K562 (cell line): ENCODE data around the gene DACT1. TPM values are rescaled to one million over a fixed set of nuclear protein-coding genes. Genes with fewer than 3 reads are reported as not detected.

Experiments
- ATAC-seq: fragments of 200-7000 bp; cut with Tn5 transposase; 3 replicates; pipeline ENCODE4 v1.9.1; 2020; ENCODE audit warnings: moderate library complexity
- BruUV-seq: library from RNA; stranded (reverse); fragments of 400-500 nt; replicated peaks from 2 replicates; lab custom pipeline; 2021; lab: Mats Ljungman, UMichigan
- CTCF ChIA-PET: fragments of 300-600 bp; formaldehyde crosslinking; extraction: SDS; loops from one replicate; lab custom pipeline; 2021; ENCODE audit warnings: low intra/inter-chr PET ratio; lab: Yijun Ruan, JAX
- POLR2A ChIA-PET: fragments of 300-600, 350-650 bp; sonication (Branson Sonifier 250); formaldehyde crosslinking; extraction: SDS; loops from one replicate; lab custom pipeline; 2021; ENCODE audit warnings: antibody characterized with exemption, inconsistent platforms; lab: Yijun Ruan, JAX
- DNase-seq, 4 experiments: peaks; one replicate each; pipeline versions ENCODE4 v3.0.0 to v3.0.0-alpha.2; 2011 to 2018; ENCODE audit warnings: low spot score in 3 of 4, mixed read lengths in 3 of 4; ENCODE audit errors: extremely low read depth in 1 of 4
- FAIRE-seq: peaks from 2 replicates; lab custom pipeline; 2011; peaks lifted over from hg19 to GRCh38; lab: Jason Lieb, UNC
- H2AFZ ChIP-seq: 2 replicates; pipeline ENCODE4 v1.6.0; 2011; ENCODE audit warnings: low read depth, low read length, control low read depth, inconsistent platforms
- H3K27ac ChIP-seq: fragments of 200-600 bp; 3 replicates; pipeline ENCODE4 v1.8.0; 2011; ENCODE audit warnings: low read depth, mild to moderate bottlenecking, control low read depth, inconsistent platforms, low read length, moderate library complexity, mixed read lengths; ENCODE audit errors: extremely low read depth
- H3K27me3 ChIP-seq, 2 experiments: fragments of 300-600 bp in 1 of 2; 2 replicates in 1 of 2; 3 replicates in 1 of 2; pipeline versions ENCODE4 v1.6.0 to v1.8.0; 2011; ENCODE audit warnings: inconsistent platforms in 2 of 2, low read length in 2 of 2, mild to moderate bottlenecking in 1 of 2, mixed read lengths in 1 of 2, moderate library complexity in 1 of 2; ENCODE audit not compliant: control insufficient read depth in 2 of 2, insufficient read depth in 2 of 2
- H3K36me3 ChIP-seq: fragments of 300-600 bp; 3 replicates; pipeline ENCODE4 v1.8.0; 2011; ENCODE audit warnings: mild to moderate bottlenecking, low read length, inconsistent platforms; ENCODE audit not compliant: control insufficient read depth, insufficient read depth
- H3K4me1 ChIP-seq, 2 experiments: fragments of 200-600 bp in 1 of 2; replicated peaks in 1 of 2; 2 replicates in 1 of 2; 3 replicates in 1 of 2; pipeline versions ENCODE4 v1.5.1 to v1.8.0; 2011; ENCODE audit warnings: inconsistent platforms in 2 of 2, low read length in 2 of 2, mild to moderate bottlenecking in 1 of 2, mixed read lengths in 1 of 2, moderate library complexity in 1 of 2; ENCODE audit not compliant: control insufficient read depth in 2 of 2, insufficient read depth in 2 of 2
- H3K4me2 ChIP-seq: 2 replicates; pipeline ENCODE4 v1.6.1; 2011; ENCODE audit warnings: low read length, control low read depth, inconsistent platforms, mixed read lengths; ENCODE audit not compliant: insufficient read depth
- H3K4me3 ChIP-seq: fragments of 200-600 bp; sonication (generic), shearing (Covaris generic); 2 replicates; pipeline ENCODE4 v1.5.1; 2016; ENCODE audit warnings: control low read depth, inconsistent platforms
- H3K79me2 ChIP-seq: fragments of 200-600 bp; 3 replicates; pipeline ENCODE4 v1.8.0; 2011; ENCODE audit warnings: low read length, inconsistent platforms; ENCODE audit not compliant: control insufficient read depth, insufficient read depth
- H3K9ac ChIP-seq, 2 experiments: 2 replicates each; pipeline versions ENCODE4 v1.6.0 to v1.6.1; 2011; ENCODE audit warnings: low read depth in 2 of 2, low read length in 2 of 2, control low read depth in 1 of 2, inconsistent platforms in 1 of 2, mild to moderate bottlenecking in 1 of 2, mixed read lengths in 1 of 2; ENCODE audit not compliant: insufficient read depth in 1 of 2
- H3K9me1 ChIP-seq: one replicate; pipeline ENCODE4 v1.6.0; 2011; ENCODE audit warnings: inconsistent platforms, mild to moderate bottlenecking, low read length, moderate library complexity; ENCODE audit not compliant: control insufficient read depth, insufficient read depth
- H3K9me3 ChIP-seq: replicated peaks from 2 replicates; pipeline ENCODE4 v1.5.1; 2011; ENCODE audit warnings: low read depth, low read length, inconsistent platforms; ENCODE audit not compliant: control insufficient read depth, insufficient read depth
- H4K20me1 ChIP-seq: replicated peaks from 2 replicates; pipeline ENCODE4 v1.6.1; 2011; ENCODE audit warnings: low read length, inconsistent platforms, mixed read lengths; ENCODE audit not compliant: control insufficient read depth, insufficient read depth
- GTF3C2 ChIP-seq: IDR thresholded peaks from 3 replicates; pipeline ENCODE4 v1.6.1; 2011; ENCODE audit warnings: borderline replicate concordance, mild to moderate bottlenecking, moderate library complexity; ENCODE audit not compliant: insufficient read length; ENCODE audit errors: extremely low read depth
- HDAC8 ChIP-seq: fragments of 450-650 bp; IDR thresholded peaks from 2 replicates; pipeline ENCODE4 v1.6.1; 2016; ENCODE audit warnings: mild to moderate bottlenecking, missing genetic modification characterization, moderate library complexity, missing compliant biosample characterization
- IRF2 ChIP-seq: sonication (generic); formaldehyde crosslinking; IDR thresholded peaks from 2 replicates; pipeline ENCODE4 v1.8.1; 2022; ENCODE audit warnings: mild to moderate bottlenecking, missing genetic modification reagents
- MED1 ChIP-seq: sonication (generic); formaldehyde crosslinking; IDR thresholded peaks from 2 replicates; pipeline ENCODE4 v1.8.1; 2023; ENCODE audit warnings: missing genetic modification reagents, borderline replicate concordance
- NFYB ChIP-seq: IDR thresholded peaks from 2 replicates; pipeline ENCODE4 v1.6.1; 2011; ENCODE audit warnings: mild to moderate bottlenecking, moderate library complexity; ENCODE audit not compliant: insufficient read length; ENCODE audit errors: extremely low read depth
- NUFIP1 ChIP-seq: fragments of 450-650 bp; IDR thresholded peaks from 2 replicates; pipeline ENCODE4 v1.6.1; 2018; ENCODE audit not compliant: partially characterized antibody
- RB1 ChIP-seq: fragments of 450-650 bp; IDR thresholded peaks from 2 replicates; pipeline ENCODE4 v1.6.1; 2017; ENCODE audit warnings: low read depth, mild to moderate bottlenecking
- SMARCB1 ChIP-seq: IDR thresholded peaks from 2 replicates; pipeline ENCODE4 v1.6.1; 2011; ENCODE audit warnings: improper control_type of control experiment, low read depth; ENCODE audit not compliant: insufficient read length
- ZBTB2 ChIP-seq: fragments of 450-650 bp; IDR thresholded peaks from 2 replicates; pipeline ENCODE4 v1.6.1; 2016; ENCODE audit warnings: antibody characterized with exemption
- ZNF316 ChIP-seq: fragments of 450-650 bp; IDR thresholded peaks from 2 replicates; pipeline ENCODE4 v1.6.1; 2016
- ZNF717 ChIP-seq: fragments of 250-450 bp; sonication (Bioruptor Pico); IDR thresholded peaks from 2 replicates; pipeline ENCODE4 v1.5.0; 2021
- WGBS: fragments of 100-300 bp; shearing (Covaris generic); methylation state at CpG from one replicate; pipeline ENCODE4 v1.1.6; 2016; ENCODE audit warnings: low coverage, mixed read lengths; ENCODE audit not compliant: insufficient coverage; ENCODE audit errors: missing lambda C conversion rate; 5-methylcytosine and 5-hydroxymethylcytosine counted together
- in situ Hi-C: fragments of 300-500 bp; cut with MboI; formaldehyde crosslinking; loops from 4 replicates; pipeline ENCODE4 v1.15.0; 2018; ENCODE audit warnings: inconsistent platforms, mixed read lengths
- intact Hi-C: fragments of 100-400 bp; cut with micrococcal nuclease; formaldehyde crosslinking; loops from 2 replicates; pipeline ENCODE4 v1.14.2; 2022
- polyA plus RNA-seq, 8 experiments: library from polyadenylated mRNA; depleted of rRNA in 4 of 8; stranded (reverse) in 5 of 8; unstranded in 3 of 8; fragments of >200 nt; fragmentation: Nextera tagmentation in 2 of 8; fragmentation: Illumina TruSeq in 1 of 8; extraction: Ambion mirVana in 2 of 8; extraction: Trizol in 1 of 8; gene quantifications; 2 replicates each; pipeline versions ENCODE4 v1.2.1 to v1.2.3, GENCODE V29; 2011 to 2014; ENCODE audit warnings: inconsistent platforms in 1 of 8, missing spikeins in 1 of 8
- total RNA-seq, 7 experiments: library from RNA; depleted of rRNA in 6 of 7; stranded (reverse); fragments of >200 nt in 6 of 7; fragmentation: Illumina TruSeq in 2 of 7; extraction: Trizol in 2 of 7; gene quantifications; 2 replicates each; pipeline versions ENCODE4 v1.2.1 to v1.2.3, GENCODE V29; 2011 to 2021; ENCODE audit warnings: low replicate concordance in 1 of 7
- TF ChIP-seq, protein P1 (sequence below), 2 experiments: fragments of 450-650 bp in 1 of 2; IDR thresholded peaks; 2 replicates each; pipeline ENCODE4 v1.6.1; 2011 to 2017; ENCODE audit warnings: low read depth in 2 of 2, antibody characterized with exemption in 1 of 2, borderline replicate concordance in 1 of 2, low read length in 1 of 2, mild to moderate bottlenecking in 1 of 2, mixed read lengths in 1 of 2; ENCODE audit not compliant: control insufficient read depth in 1 of 2

Gene DACT1
- total and polyA plus RNA-seq, 9 of the 15 experiments (the other 6 are each of a cell fraction or from before 2014, with no cell fraction given), result 0.07 to 0.30 (median 0.13) TPM

- FAIRE-seq (no peak), ATAC-seq (no peak), DNase-seq (no peak)
- no peaks in the 10 kb centered on the region for H3K9me3 ChIP-seq
- H3K27ac ChIP-seq, result no peak overlapping the region
- H3K4me2 ChIP-seq, result no peak overlapping the region
- no peaks in the 10 kb centered on the region for H3K9me1 ChIP-seq
- no peak overlapping the region for H2AFZ ChIP-seq
- no peaks in the 10 kb centered on the region for H3K79me2 ChIP-seq
- H3K4me3 ChIP-seq, result no peak overlapping the region
- no peaks in the 10 kb centered on the region for H4K20me1 ChIP-seq
- 0% methylated on average over 1 of the region's 1 CpG for WGBS
- no peak overlapping the region for H3K9ac ChIP-seq
- no peaks in the 10 kb centered on the region for H3K36me3 ChIP-seq
- intact Hi-C loops (no loop called here), in situ Hi-C loops (no loop called here)
- no TSS peak for BruUV-seq
- H3K27me3 ChIP-seq, result no peaks in the 10 kb centered on the region
- ChIA-PET CTCF (no interaction called here), POLR2A (no interaction called here)
- H3K4me1 ChIP-seq, result no peaks in the 10 kb centered on the region
- TF ChIP-seq ZBTB2, result no peak
- TF ChIP-seq, protein P1, sequence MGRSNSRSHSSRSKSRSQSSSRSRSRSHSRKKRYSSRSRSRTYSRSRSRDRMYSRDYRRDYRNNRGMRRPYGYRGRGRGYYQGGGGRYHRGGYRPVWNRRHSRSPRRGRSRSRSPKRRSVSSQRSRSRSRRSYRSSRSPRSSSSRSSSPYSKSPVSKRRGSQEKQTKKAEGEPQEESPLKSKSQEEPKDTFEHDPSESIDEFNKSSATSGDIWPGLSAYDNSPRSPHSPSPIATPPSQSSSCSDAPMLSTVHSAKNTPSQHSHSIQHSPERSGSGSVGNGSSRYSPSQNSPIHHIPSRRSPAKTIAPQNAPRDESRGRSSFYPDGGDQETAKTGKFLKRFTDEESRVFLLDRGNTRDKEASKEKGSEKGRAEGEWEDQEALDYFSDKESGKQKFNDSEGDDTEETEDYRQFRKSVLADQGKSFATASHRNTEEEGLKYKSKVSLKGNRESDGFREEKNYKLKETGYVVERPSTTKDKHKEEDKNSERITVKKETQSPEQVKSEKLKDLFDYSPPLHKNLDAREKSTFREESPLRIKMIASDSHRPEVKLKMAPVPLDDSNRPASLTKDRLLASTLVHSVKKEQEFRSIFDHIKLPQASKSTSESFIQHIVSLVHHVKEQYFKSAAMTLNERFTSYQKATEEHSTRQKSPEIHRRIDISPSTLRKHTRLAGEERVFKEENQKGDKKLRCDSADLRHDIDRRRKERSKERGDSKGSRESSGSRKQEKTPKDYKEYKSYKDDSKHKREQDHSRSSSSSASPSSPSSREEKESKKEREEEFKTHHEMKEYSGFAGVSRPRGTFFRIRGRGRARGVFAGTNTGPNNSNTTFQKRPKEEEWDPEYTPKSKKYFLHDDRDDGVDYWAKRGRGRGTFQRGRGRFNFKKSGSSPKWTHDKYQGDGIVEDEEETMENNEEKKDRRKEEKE (IDR thresholded peaks at IDR 0.05; ENCODE audit: borderline replicate concordance in 1 of 2, control insufficient read depth in 1 of 2, low read depth in 2 of 2, low read length in 1 of 2), result no peak
- no peak for TF ChIP-seq ZNF717 (CRISPR knock-in tag)
- no peak for TF ChIP-seq ZNF316
- no peak for TF ChIP-seq NUFIP1
- TF ChIP-seq HDAC8 (tag), result no peak
- no peak for TF ChIP-seq GTF3C2
- no peak for TF ChIP-seq MED1 (CRISPR knock-in tag)
- TF ChIP-seq SMARCB1, result no peak
- no peak for TF ChIP-seq IRF2 (CRISPR knock-in tag)
- no peak for TF ChIP-seq RB1
- TF ChIP-seq NFYB, result no peak
Measured at GRCh38 chr14:58662018-58662417, 24.3 kb downstream of the DACT1 start.
